GM19372 (cell line): ENCODE data around the gene CHD8.
"Not testable (repeated sequence)": the region's sequence is repeated elsewhere in the genome, so short reads cannot be mapped to it uniquely, and the experiment has no call there.

Experiments used
- ATAC-seq: cut with Tn5 transposase; IDR thresholded peaks from one replicate; pipeline ENCODE4 v1.9.1; 2021; ENCODE audit warnings: mild to moderate bottlenecking, low read depth, moderate library complexity; ENCODE audit not compliant: unreplicated experiment

Gene CHD8

DNA sequence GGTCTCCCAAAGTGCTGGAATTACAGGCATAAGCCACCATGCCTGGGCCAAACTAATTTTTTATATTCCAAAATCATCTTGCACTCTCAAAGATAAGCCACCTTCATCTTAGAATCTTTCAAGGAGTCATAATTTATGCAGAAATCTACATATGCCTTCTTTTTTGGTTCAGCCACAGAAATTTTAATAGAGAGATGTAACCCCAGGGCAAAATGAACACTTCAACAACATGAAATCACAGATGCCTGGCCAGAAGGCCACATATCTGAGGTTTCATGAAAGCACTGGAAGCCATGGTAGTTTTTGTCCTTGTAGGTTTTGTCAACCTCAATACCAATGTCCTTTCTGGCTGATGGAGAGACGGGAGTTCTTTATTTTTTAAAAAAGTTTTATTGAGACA, 81.9 kb downstream of the CHD8 start:
- no peak for ATAC-seq

DNA sequence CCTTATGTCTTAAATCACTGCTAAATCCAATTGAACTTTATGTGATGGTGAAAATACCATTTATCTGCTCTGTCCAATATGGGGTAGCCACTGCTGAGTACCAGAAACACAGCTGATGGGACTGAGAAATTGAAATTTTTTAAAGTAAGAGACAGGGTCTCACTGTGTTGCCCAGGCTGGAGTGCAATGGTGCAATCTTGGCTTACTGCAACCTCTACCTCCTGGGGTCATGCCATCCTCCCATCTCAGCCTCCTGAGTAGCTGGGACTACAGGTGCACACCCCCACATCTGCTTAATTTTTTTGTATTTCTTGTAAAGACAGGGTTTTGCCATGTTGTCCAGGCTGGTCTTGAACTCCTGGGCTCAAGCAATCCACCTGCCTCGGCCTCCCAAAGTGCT, 83.1 kb downstream of the CHD8 start:
- not testable (repeated sequence) for ATAC-seq

DNA sequence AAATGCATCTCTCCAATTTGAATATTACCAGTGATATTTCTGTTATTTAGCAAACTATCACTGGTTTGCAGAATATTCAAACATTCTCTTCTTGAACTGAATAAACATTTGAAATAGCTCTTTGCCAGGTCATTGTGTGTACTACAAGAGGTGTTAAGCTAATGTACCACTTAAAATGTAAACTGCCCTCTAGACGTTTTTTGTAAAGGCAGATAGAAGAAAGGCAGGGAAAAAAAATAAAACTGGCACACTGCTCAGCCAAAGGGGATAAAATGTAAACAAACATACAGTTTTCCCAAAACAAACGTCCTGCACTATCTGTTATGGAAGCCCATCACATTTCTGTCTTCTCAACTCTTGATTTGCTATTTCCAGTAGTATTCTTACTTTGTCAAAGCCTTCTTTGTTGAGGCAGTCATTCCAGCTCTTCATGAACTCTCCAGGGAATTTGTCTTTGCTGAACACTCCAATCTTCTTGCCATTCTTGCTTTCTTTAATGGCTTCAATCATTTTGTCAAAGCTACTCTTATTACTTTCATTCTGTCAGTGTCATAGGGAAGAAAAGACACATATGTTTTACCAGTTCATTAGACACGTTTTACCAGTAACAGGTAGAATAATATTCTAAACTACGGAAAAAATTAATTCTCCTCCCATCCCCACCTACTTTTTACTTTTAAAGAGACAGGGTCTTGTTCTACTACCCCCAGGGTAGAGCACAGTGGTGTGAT, 85.8 kb downstream of the CHD8 start:
- ATAC-seq, result no peak

DNA sequence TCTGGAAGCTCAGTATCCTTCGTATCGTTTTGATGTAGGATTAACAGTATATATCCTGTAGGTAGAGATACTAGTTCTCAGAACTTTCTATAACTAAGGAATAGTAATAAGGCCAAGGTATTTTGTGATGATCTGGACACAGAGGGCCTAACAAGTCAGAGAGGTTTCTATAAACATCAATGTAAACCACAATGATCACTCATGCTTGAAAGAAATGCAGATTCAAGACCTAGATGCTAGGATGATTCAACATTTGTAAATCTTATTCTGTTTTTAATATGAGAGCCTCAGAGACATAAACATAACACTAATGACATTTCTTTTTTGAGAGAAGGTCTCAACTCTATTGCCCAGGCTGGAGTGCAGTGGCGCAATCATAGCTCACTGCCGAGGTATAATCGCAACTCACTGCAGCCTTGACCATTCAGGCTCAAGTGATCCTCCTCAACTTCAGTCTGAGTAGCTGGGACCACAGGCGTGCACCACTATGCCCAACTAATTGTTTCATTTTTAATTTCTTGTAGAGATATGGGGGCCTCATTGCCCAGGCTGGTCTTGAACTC, 88.3 kb downstream of the CHD8 start:
- no peak for ATAC-seq

DNA sequence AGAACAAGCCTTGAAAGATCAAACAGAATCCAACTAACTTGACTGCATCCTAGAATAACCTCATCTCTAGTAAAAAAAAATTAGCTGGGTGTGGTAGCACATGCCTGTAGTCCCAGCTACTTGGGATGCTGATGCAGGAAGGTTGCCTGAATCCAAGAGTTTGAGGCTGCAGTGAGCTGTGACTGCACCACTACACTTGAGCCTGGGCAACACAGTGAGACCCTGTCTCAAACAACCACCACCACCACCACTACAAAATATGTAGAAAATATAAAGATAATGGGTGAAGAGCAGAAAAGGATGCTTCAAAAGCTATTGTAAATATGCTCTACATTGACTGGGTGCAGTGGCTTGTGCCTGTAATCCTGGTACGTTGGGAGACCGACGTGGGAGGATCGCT, 99.4 kb downstream of the CHD8 start:
- no peak for ATAC-seq

DNA sequence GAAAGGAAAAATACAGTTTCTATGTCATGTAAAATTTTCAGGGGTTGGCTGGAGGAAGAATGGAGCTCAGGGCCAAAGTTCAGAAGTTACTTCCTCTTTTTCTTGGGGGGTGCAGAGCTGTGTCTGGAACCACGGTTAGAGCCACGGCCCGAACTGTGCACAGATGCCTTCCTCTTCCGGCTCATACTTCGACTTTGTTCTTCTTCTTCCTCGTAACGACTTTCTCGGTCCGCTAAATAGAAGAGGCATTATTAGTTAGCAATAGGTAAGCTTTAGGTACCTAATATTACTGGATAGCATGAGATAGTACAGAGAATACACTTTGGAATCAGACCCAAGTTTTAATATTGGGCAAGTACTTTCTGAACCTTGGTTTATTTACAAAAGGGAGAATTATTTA, 103.3 kb downstream of the CHD8 start:
- ATAC-seq, result no peak

DNA sequence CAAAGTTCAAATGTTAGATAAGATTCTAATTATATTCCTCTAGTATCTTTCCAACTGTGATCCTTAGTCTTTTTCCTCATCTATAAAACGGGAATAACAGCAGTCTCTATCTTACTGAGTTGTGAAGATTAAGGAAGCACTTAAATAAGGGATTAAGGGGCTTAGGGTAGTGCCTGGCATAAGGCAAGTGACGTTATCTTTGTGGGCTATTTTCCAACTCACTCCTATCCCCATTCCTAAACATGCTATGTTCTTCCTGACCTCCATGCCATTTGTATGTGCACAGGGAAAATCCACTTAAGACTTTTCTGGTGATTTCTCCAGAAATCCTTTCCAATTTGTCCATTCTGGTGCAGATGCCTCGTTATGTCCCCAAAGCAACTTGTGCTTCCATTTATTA, 105.4 kb downstream of the CHD8 start:
- ATAC-seq, result no peak

DNA sequence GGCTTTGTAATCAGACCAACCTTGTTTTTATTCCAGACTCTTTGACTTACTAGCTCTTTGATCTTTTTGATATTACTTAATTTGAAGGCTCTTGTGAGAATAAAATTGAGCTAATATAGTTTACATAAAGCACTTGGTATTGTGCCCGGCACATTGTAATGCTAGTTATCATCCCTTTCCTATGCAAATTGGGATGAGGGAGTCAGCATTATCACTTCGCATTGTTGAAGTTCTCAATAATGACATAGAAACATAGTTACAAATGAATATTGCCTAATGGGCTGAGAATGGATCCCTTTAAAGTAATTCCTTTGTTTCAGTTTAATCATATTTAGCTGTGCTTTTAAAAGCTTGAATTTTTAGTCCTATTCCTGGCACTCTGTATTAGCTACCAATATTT, 108.7 kb downstream of the CHD8 start:
- ATAC-seq, result no peak

DNA sequence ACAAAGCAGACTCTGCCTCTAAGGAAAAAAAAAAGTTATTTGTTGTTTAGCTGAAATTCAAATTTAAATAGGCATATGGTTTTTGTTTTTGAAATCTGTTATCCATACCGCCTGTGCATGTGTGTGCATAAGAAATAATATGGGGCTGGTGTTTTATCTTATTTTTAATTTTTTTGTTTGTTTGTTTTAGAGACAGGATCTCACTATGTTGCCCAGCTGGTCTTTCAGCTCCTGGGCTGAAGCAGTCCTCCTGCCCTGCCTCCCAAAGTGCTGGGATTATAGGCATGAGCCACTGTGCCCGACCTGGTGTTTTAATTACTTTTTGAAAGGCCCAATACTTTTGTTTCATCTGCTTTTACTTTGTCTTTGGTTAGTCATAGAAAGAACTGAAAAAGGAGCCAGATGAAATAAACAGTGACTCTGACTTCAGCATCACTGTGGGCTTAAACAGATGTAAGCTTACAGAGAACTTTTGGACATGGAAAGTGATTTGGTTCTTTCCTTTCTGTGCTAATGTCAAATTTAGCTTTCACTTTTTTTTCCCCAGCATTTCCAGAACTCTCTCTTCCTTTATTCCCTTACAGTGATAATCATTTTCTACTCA, 109.3 kb downstream of the CHD8 start:
- no peak for ATAC-seq

DNA sequence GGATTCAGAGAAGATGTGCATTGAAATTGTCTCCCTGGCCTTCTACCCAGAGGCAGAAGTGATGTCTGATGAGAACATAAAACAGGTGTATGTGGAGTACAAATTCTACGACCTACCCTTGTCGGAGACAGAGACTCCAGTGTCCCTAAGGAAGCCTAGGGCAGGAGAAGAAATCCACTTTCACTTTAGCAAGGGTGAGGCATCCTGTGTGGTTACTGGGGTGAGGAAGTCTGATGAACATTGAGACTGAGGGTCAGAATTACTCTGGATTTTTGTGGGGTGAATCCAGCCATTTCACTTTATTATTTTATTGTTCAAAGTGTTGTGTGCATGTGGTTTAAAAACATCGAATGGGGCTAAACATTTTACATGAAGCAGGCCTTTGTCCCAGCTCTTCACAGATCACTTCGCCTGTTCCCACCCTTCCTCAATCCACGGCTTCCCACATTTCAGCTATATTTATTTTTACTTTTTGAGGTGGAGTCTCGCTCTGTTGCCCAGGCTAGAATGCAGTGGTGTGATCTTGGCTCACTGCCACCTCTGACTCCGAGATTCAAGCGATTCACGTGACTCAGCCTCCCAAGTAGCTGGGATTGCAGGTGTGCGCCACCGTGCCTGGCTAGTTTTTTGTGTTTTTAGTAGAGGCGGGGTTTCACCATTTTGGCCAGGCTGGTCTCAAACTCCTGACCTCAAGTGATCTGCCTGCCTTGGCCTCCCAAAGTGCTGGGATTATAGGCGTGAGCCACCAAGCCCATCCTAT, 112.7 kb downstream of the CHD8 start:
- ATAC-seq, result no peak
